ENCODE data around the gene ACO1.

Gene ACO1

DNA sequence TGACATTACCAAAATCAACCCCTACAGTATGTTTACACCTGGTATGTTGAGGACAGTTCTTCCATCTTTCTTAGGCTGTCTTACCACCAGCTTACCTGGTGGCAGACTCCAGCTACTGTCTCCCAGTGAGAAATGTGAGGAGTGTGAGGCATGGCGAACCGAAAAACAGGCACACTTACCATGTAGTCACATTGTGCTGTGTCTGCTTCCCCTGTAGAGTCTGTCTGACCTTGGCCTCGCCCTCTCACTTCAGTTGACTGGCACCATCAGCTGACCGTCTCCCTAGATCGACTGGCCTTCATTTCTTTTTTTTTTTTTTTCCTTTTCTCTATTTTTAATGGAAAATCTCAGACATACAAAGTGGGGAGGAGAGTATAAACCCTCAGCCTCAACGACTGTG is 4.9 kb downstream of the ACO1 start:
- TF ChIP-seq, protein P1, sequence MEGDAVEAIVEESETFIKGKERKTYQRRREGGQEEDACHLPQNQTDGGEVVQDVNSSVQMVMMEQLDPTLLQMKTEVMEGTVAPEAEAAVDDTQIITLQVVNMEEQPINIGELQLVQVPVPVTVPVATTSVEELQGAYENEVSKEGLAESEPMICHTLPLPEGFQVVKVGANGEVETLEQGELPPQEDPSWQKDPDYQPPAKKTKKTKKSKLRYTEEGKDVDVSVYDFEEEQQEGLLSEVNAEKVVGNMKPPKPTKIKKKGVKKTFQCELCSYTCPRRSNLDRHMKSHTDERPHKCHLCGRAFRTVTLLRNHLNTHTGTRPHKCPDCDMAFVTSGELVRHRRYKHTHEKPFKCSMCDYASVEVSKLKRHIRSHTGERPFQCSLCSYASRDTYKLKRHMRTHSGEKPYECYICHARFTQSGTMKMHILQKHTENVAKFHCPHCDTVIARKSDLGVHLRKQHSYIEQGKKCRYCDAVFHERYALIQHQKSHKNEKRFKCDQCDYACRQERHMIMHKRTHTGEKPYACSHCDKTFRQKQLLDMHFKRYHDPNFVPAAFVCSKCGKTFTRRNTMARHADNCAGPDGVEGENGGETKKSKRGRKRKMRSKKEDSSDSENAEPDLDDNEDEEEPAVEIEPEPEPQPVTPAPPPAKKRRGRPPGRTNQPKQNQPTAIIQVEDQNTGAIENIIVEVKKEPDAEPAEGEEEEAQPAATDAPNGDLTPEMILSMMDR (conservative IDR thresholded peaks at IDR 0.05; ENCODE audit: low read depth, low read length) = no peak
- DNase-seq (ENCODE audit: low read depth) = no peak
- H3K4me3 ChIP-seq (ENCODE audit: low read depth, low read length) = no peak overlapping the region

DNA sequence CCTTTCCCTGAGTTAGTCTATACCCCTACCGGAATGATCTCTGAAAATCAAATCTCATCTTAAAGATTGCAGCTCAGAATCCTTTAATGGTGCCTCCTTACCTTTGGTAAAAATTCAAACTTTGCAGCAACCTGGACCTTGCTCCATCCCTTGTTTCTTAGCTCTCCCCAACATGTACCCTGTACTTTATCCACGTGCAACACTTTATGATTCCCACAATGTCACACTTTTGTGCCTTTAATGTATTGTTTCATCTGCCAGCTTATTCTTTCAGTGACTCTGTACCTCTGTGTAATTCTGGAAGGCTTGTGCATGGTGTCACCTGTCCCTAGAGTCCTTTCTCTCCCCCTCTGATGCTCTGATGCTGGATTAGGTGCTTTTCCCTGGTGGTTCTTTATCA is 9.5 kb downstream of the ACO1 start:
- no peak for DNase-seq (ENCODE audit: low read depth)
- H3K4me3 ChIP-seq (ENCODE audit: low read depth, low read length) = no peak overlapping the region
- TF ChIP-seq, protein P1 (conservative IDR thresholded peaks at IDR 0.05; ENCODE audit: low read depth, low read length) = no peak

DNA sequence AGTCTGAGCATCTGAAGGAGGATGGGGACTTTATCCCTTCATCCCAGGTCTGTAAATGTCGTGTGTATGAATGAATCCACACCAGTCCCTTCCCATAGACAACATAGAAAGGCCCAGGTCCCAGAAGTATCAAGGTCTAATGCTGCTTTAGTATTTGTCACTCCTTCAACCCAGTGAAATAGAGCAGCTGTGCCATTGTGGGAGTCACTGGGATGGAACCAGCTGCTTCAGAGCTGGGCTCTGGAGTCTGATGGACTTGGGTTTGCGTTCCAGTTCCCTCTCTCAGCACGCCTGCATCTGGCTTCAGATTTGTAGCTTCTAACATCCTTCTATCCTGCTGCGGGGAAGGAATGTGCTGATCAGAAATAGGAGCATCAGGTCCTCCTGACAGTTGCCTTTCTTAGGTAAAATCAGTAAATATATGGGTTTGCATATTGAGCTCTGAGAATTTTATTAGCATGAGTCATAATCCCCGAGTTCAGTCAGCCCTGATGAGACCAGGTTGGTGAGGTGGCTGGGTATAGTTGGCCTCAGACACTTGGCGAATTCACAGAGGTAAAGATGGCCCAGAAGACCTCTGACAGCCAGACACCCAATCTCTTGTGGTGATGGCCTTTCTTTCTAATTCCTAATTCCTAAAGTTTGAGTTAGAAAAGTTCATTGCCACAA is 10.1 kb downstream of the ACO1 start:
- TF ChIP-seq, protein P1 (conservative IDR thresholded peaks at IDR 0.05; ENCODE audit: low read depth, low read length) = no peak
- no peak overlapping the region for H3K4me3 ChIP-seq (ENCODE audit: low read depth, low read length)
- DNase-seq (ENCODE audit: low read depth) = no peak

DNA sequence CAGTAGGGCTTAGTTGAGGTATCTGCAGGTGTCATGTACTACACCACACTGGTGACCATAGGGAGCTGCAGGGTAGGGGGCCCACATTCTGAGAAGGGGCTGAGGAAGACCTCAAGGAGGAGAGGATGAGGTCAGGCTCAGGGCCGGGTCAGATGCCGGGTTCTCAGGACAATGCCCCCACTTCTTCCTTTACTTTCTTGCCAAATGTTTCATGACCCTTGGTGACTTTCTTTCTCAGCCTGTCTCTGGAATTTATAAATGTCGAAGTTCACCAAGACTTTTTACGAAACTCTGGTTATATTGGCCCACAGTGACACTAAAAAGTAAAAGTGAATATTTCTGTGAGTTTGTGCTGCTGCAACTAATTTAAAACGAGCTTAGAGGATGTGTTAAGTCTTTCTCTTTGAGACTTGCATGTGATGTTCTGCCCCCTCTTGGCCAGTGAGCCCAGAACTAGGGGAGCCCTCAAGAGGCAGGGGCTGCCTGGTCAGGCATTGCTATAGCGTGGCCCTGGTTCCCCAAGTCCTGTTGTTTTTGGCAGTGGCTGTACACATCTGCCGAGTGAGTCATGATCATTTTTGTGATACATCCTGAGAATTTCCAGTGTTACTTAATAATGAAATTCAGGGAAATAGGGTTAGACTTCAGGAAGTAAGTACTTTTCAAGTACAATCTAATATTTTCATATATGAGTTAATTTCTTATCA is 11.2 kb downstream of the ACO1 start:
- H3K4me3 ChIP-seq (ENCODE audit: low read depth, low read length) = no peak overlapping the region
- DNase-seq (ENCODE audit: low read depth) = peak; percentile 98
- TF ChIP-seq, protein P1 (conservative IDR thresholded peaks at IDR 0.05; ENCODE audit: low read depth, low read length) = peak; percentile 63

DNA sequence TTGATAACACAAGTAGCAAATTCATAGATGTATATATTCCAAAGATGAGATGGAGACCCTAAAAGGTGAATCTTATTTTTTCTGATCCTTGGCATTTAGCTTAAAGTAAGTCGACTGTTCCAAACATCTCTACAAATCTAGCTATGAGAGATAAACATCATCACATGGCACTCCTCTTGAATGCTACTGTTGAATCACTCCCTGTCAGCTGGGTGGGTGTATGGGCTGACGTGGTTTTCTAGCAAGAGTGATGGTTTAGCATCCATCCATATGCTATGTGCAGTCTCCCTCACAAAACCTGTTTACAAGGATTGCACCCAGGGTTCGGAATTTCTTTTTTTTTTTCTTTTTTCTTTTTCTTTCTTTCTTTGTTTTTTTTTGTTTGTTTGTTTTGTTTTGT is 13.8 kb downstream of the ACO1 start:
- H3K4me3 ChIP-seq (ENCODE audit: low read depth, low read length) = no peak overlapping the region
- DNase-seq (ENCODE audit: low read depth) = peak; percentile 86
- TF ChIP-seq, protein P1 (conservative IDR thresholded peaks at IDR 0.05; ENCODE audit: low read depth, low read length) = no peak

DNA sequence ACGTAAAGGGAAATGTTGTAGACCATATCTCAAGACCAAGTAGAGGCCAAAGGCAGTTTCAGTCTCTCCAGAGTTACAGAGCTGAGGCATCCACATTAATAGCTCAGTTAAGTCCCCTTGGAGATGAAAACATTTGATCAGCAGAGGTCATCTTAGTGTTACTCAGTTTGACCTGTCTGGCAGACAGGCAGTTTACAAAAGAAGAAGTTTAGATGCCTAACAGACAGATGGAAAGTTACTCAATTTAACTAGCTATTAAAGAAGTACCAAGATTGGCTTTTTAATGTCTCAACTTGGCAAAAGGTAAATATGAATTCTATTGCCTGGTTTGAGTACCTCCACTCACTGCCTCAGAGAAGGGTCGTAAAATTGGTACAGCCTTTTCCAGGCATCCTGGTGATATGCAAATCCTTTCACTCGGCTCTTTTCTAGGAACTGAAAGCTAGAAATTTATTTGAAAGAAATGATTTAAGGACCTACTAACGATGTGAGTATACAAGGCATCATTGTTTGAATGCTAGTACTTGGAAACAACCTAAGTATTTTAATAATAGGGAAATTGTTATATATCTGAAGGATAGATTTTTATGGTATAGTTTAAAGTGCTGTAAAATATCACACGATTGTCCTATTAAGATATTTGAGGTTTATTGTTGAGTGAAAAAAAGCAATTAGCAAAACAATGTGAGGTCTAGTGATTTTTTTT is 14.8 kb downstream of the ACO1 start:
- no peak for DNase-seq (ENCODE audit: low read depth)
- H3K4me3 ChIP-seq (ENCODE audit: low read depth, low read length) = no peak overlapping the region
- TF ChIP-seq, protein P1 (conservative IDR thresholded peaks at IDR 0.05; ENCODE audit: low read depth, low read length) = no peak

All from choroid plexus epithelial cell (primary cell).